Activated T-helper 1 cell treated with Interleukin-2 at 50 U/mL for 16 hours (primary cell): ENCODE results near the gene AIFM2.
"Not testable (repeated sequence)": the region's sequence is repeated elsewhere in the genome, so short reads cannot be mapped to it uniquely, and the experiment has no call there.

Experiments
- DNase-seq: peaks from one replicate; pipeline ENCODE4 v3.0.0-alpha.2; 2020; ENCODE audit warnings: low read depth

AIFM2 gene

GRCh38 chr10:70090951-70091350 is 41.7 kb downstream of the AIFM2 start:
- no peak for DNase-seq

DNA sequence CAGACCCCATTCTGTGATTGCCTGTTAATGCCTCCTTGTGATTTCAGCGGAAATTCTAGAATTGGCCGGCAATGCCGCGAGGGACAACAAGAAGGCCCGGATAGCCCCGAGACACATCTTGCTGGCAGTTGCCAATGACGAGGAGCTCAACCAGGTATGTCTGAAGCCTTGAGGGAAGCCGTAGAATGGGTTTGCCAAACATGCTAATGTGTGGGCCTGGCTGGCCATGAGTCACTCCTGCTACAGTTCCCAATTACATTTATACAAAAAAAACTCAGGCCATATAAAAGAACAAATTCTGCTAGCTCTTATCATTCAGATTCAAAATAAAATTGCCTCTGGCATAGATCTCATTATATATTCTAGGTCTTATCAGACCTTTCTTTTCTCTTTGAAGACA is 42.6 kb downstream of the AIFM2 start:
- DNase-seq, result no peak

DNA sequence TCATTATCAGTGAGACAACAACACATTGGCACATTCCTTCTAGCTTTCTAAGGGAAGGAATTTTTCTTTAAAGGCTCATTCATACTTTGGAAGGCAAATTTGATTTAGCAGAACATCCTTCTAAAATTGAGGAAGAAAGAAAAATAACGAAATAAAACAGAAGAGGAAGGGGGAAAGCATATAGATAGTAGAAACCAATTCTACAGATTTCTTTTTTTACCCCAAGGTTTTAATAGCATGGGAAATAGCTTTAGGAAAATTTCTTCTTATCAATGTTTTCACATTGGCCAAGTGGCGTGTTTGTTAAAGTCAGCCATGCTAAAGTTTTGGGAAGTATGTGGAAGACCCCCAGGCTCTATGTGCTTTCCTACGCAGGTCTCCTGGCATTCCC is 44.3 kb downstream of the AIFM2 start:
- no peak for DNase-seq

DNA sequence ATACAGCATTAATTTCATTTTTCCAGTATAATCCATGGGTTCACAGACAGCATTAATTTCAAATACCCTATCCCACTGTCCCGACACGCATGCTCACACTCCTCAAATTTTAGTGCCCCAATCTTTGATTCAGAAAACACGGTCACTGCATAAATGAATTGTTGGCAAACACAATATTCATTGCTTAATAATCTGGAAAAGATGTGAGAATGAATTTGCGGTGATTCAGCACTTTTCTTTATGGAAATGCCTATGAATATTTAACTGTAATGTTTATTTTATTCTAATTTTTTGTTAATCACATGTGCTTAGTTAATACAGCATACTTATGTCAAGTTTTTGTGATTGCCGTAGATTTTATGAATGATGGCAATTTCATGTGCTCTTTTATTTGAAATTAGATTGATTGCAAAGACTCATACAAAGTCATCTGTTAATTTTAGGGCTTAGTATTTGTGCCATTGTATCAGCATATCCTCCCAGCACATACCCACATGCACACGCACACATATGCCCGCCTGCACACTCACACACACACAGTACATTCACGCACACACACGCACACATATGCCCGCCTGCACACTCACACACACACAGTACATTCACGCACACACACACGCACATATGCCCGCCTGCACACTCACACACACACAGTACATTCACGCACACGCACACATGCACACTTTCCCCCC is 44.9 kb downstream of the AIFM2 start:
- no peak for DNase-seq

DNA sequence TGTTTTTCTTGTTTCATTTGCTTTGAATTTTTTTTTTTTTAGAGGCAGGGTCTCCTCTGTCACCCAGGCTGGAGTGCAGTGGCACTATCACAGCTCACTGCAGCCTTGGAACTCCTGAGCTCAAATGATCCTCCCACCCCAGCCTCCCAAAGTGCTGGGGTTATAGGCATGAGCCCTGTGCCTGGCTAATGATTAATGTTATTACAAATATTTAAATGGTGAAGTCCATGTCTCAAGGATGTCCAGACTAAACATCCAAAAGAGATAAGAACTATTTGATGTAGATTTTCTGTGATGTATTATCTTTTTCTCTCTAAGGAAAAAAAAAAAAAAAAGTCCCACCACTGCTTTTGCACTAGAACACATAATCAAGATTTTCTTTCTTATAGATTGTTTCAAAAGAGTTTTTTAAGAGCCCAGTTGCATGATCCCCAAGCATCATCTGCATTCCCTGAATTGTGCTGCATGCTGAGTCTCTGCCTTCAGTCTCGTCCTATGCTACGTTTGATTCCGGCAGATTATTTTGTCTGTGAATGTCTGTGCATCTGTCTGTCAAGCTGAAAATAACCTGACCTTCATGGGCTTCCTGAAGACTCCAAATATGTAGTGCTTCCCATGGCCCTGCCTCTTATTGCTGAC is 46.5 kb downstream of the AIFM2 start:
- no peak for DNase-seq

DNA sequence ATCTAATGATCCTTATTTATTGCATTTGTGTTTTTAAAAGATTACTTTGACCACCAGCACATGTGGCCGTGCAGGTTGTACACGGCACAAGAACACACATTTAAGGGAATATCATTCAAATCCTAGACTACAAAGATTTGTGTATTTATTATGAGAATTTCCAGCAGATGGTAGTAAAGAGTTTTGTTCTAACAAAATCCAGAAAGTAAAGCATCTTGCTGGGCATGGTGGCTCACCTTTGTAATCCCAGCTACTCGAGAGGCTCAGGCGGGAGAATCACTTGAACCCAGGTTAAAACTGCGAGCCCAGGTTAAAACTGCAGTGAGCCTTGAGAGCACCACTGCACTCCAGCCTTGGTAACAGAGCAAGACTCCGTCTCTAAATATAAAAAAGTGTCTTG is 48.4 kb downstream of the AIFM2 start:
- DNase-seq, result no peak

DNA sequence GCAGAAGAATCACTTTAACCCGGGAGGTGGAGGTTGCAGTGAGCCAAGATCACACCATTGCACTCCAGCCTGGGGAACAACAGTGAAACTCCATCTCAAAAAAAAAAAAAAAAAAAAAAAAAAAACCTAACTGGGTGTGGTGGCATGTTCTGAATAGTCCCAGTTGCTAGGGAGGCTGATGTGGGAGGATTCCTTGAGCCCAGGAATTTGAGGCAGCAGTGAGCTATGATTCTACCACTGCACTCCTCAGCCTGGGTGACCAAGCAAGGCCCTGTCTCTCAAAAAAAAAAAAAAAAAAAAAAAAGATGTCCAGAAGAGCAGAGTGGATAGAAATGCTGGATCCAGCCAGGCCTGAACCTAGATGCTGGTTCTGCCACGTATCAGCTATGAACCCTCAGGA is 51.8 kb downstream of the AIFM2 start:
- not testable (repeated sequence) for DNase-seq

GRCh38 chr10:70078937-70079336 is 53.7 kb downstream of the AIFM2 start:
- no peak for DNase-seq

DNA sequence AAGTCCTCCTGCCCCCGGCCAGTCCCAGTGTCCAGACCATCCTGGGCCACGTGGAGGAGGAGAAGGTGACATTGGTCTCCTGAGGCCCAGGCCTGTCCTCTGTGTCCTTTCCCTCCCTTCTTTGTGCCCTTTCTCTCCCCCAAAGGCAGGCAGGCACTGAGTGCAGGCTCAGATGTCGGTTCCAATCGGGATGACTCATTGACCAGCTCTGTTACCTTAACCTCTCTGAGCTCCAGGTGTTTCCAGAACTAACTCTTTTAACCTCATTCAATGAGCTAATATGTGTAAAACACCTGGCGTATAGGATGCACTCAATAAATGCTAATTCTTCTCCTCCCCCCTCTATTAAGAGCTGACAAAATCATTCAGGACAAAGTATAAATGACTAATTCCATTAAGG is 54.3 kb downstream of the AIFM2 start:
- no peak for DNase-seq

DNA sequence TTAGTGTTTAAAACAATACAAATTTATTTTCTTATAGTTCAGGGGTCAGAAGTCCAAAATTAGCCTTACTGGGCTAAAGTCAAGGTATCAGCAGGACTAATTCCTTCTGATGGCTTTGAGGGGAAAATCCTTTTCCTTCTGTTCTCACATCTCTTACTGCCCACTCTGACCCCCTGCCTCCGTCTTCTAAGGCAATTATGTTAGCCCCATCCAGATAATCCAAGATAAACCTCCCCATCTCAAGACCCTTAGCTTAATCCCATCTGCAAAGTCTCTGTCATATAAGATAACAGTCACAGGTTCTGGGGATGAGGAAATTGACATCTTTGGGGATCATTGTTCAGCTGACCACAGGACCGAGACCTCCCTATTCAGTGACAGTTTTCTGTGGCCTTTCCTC is 57.7 kb downstream of the AIFM2 start:
- DNase-seq, result no peak

GRCh38 chr10:70074165-70074564 is 58.5 kb downstream of the AIFM2 start:
- DNase-seq, result no peak

DNA sequence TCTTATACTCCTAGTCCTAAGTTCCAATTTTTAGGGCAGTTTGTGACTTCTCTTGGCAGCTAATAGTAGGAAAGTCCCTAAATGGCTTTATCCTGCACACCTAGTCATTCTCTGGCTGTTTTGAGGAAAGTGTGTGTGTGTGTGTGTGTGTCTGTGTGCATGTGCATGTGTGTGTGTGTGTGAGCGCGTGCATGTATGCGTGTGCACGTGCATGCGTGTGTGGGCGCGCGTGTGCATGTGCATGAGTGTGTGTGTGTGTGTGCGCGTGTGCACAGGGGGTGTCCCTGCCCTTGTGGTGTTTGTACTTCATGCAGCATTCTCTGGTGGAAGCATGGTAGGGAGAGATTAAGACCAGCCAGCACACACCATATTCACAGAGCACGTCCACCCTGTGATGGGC is 61.8 kb downstream of the AIFM2 start:
- no peak for DNase-seq

GRCh38 chr10:70069346-70069745 is 63.3 kb downstream of the AIFM2 start:
- DNase-seq, result no peak

DNA sequence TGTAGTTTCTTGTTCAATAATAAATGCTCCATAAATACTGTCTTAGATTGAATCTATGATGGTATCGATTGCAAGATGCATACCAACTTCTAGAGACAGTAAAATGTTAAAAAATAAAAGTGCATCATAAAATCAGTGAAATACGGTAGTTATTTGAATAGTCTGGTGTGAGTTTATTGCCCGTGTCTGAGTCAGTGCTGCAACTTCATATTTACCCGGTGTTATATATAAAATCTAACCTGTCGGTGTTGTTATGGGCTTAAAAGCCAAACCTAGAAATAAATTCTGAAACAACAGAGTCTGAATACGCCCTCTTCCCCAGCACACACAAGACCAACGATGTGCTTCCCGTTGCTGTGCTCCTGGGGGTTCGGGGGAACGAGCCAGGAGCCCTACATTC is 63.7 kb downstream of the AIFM2 start:
- no peak for DNase-seq

DNA sequence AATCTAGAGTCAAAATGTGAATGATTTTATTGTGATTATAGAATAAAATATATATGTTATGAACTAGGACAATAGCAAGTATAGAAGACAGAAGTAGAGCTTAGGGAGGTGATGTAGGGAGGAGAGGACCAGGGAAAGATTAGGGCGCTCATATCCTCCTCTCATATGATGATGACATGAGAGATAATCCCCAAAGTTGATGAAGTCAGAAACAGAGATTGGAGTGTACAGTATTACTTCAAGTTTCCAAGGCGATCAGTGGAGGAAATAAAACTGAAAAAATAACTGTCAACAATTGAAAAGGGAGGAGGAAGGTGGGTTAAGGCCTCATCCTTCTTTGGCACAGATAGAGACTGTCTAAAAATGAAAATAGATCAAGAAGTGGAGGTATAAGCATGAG is 65.0 kb downstream of the AIFM2 start:
- no peak for DNase-seq

GRCh38 chr10:70066190-70066589 is 66.4 kb downstream of the AIFM2 start:
- no peak for DNase-seq

DNA sequence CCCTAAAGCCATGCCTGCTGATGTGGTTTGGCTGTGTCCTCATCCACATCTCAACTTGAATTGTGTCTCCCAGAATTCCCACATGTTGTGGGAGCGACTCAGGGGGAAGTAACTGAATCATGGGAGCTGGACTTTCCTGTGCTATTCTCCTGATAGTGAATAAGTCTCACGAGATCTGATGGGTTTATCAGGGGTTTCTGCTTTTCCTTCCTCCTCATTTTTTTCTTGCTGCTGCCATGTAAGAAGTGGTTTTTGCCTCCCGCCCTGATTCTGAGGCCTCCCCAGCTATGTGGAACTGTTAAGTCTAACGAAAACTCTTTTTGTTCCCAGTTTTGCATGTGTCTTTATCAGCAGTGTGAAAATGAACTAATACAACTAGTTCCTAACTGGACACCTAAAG is 68.1 kb downstream of the AIFM2 start:
- no peak for DNase-seq

- no peak for DNase-seq
Observed at GRCh38 chr10:70063418-70064098, 69.1 kb downstream of the AIFM2 start.
